Esophagus squamous epithelium (tissue), 4 donors: Measurements from ENCODE around the gene SRC.

Experiments
- POLR2A ChIP-seq, 4 donors: fragments of 450-650 bp; IDR thresholded peaks; one replicate each; pipeline ENCODE4 v1.6.1; 2017; ENCODE audit warnings: antibody characterized with exemption in 4 of 4, mild to moderate bottlenecking in 4 of 4, moderate library complexity in 3 of 4
- TF ChIP-seq, protein P1 (sequence below), 6 experiments: fragments of 450-650 bp in 4 of 6; fragments of 200-600 bp in 2 of 6; sonication (generic) in 2 of 6; IDR thresholded peaks; one replicate each; pipeline ENCODE4 v1.5.1; 2016 to 2019; ENCODE audit warnings: antibody characterized with exemption in 6 of 6, mild to moderate bottlenecking in 4 of 6, moderate library complexity in 4 of 6

DNA sequence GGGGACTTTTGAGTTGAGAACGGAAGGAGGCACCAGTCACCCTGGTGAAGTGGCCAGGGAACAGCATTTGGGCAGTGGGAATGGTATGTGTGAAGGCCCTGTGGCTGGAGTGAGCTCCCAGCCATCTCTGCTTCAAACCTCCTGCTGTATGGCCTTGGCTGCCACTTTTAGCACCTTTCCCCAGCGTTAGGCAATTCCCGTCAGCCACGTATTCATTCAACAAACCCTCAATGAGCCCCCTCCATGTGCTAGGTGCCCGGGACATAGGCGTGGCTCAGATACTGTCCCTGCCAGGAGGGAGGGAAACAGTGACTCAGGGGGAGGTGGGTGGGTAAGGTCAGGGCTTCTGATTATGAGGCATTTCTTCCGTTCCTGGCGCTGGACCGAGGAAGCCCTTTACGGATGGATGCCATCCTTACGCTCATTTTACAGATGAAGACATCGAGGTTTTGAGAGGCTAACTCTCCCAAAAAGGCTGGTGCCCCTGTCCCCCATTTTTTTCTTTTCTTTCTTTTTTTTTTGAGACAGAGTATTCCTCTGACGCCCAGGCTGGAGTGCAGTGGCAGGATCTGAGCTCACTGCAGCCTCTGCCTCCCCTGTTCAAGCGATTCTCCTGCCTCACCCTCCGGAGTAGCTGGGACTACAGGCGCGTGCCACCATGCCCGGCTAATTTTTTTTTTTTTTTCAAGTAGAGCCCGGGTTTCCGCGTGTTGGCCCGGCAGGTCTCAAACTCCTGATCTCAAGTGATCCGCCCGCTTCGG is 37.5 kb downstream of the SRC start:
- TF ChIP-seq, protein P1, sequence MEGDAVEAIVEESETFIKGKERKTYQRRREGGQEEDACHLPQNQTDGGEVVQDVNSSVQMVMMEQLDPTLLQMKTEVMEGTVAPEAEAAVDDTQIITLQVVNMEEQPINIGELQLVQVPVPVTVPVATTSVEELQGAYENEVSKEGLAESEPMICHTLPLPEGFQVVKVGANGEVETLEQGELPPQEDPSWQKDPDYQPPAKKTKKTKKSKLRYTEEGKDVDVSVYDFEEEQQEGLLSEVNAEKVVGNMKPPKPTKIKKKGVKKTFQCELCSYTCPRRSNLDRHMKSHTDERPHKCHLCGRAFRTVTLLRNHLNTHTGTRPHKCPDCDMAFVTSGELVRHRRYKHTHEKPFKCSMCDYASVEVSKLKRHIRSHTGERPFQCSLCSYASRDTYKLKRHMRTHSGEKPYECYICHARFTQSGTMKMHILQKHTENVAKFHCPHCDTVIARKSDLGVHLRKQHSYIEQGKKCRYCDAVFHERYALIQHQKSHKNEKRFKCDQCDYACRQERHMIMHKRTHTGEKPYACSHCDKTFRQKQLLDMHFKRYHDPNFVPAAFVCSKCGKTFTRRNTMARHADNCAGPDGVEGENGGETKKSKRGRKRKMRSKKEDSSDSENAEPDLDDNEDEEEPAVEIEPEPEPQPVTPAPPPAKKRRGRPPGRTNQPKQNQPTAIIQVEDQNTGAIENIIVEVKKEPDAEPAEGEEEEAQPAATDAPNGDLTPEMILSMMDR (IDR thresholded peaks at IDR 0.05): no peak
- no peak for TF ChIP-seq POLR2A (IDR thresholded peaks at IDR 0.05)
